Vagina (tissue), 2 donors: ENCODE data around the gene MGP. TPM values are rescaled to one million over a fixed set of nuclear protein-coding genes. Genes with fewer than 3 reads are reported as not detected.

ENCODE experiments used
- DNase-seq, 2 donors: peaks; one replicate each; pipeline ENCODE4 v3.0.0-alpha.2; 2017; ENCODE audit errors: extremely low spot score in 2 of 2
- H3K27ac ChIP-seq: fragments of 200-600 bp; sonication (generic); one replicate; pipeline ENCODE4 v1.5.1; 2019
- H3K27me3 ChIP-seq: fragments of 200-600 bp; sonication (generic); one replicate; pipeline ENCODE4 v1.5.1; 2019
- H3K36me3 ChIP-seq, 2 donors: fragments of 200-600 bp; sonication (generic); one replicate each; pipeline ENCODE4 v1.5.1; 2017 to 2019
- H3K4me1 ChIP-seq: fragments of 200-600 bp; sonication (generic); one replicate; pipeline ENCODE4 v1.5.1; 2019
- H3K4me3 ChIP-seq, 2 donors: fragments of 200-600 bp; sonication (generic); 1 replicate in 1 of 2; 2 replicates in 1 of 2; pipeline ENCODE4 v1.5.1; 2016 to 2019
- H3K9me3 ChIP-seq: fragments of 200-600 bp; sonication (generic); one replicate; pipeline ENCODE4 v1.5.1; 2019
- CTCF ChIP-seq, 3 experiments: fragments of 450-650 bp in 2 of 3; fragments of 200-600 bp in 1 of 3; sonication (generic) in 1 of 3; IDR thresholded peaks; one replicate each; pipeline ENCODE4 v1.5.1; 2017 to 2019; ENCODE audit warnings: antibody characterized with exemption in 3 of 3, mild to moderate bottlenecking in 2 of 3, moderate library complexity in 2 of 3
- POLR2A ChIP-seq, 2 donors: fragments of 450-650 bp; IDR thresholded peaks; one replicate each; pipeline ENCODE4 v1.6.1; 2017; ENCODE audit warnings: antibody characterized with exemption in 2 of 2, mild to moderate bottlenecking in 2 of 2, moderate library complexity in 2 of 2
- POLR2AphosphoS5 ChIP-seq, 2 donors: sonication (generic); formaldehyde crosslinking; IDR thresholded peaks; one replicate each; pipeline ENCODE4 v1.9.0; 2017; ENCODE audit warnings: antibody characterized with exemption in 2 of 2, mild to moderate bottlenecking in 2 of 2, low read depth in 1 of 2; ENCODE audit not compliant: insufficient read depth in 1 of 2
- intact Hi-C: fragments of 100-400 bp; cut with DNase I; formaldehyde crosslinking; loops from one replicate; pipeline ENCODE4 v1.15.1; 2023
- total RNA-seq: library from RNA; depleted of rRNA; stranded (reverse); fragments of >200 nt; gene quantifications from one replicate; pipeline ENCODE4 v1.2.3, GENCODE V29; 2016

Gene MGP
- total RNA-seq, 1 donor from 2014 or later: 1,065 TPM

- H3K27ac ChIP-seq: no peak overlapping the region
- intact Hi-C loops: loop anchor here (5.0 kb wide), 1 partner anchor 43 kb away; no protein-coding TSS in a partner anchor
Observed at GRCh38 chr12:14890701-14891100, 5.0 kb upstream of the MGP start.

GRCh38 chr12:14886271-14886670, 617 bp upstream of the MGP start:
- Histone ChIP-seq H3K27ac (peak overlapping the region; percentile 85), H3K4me3 (peak overlapping the region in 1 of 2 donors; percentile 39), H3K36me3 (peaks cover 0 to 4% of the 10 kb centered on the region in 2 donors), H3K9me3 (no peaks in the 10 kb centered on the region), H3K27me3 (no peaks in the 10 kb centered on the region), H3K4me1 (peaks cover 13% of the 10 kb centered on the region)
- intact Hi-C loops: loop anchor here (10.0 kb wide), 1 partner anchor 111 kb away; a partner anchor contains a TSS
- TF ChIP-seq POLR2AphosphoS5 (IDR thresholded peaks at IDR 0.05; ENCODE audit: insufficient read depth in 1 of 2, low read depth in 1 of 2): no peak
- no peak for TF ChIP-seq CTCF (IDR thresholded peaks at IDR 0.05)
- TF ChIP-seq POLR2A (IDR thresholded peaks at IDR 0.05): no peak
- DNase-seq: no peak

More at GRCh38 chr12:14890701-14891100, 5.0 kb upstream of the MGP start:
- peaks cover 19% of the 10 kb centered on the region for H3K4me1 ChIP-seq
- no peaks in the 10 kb centered on the region for H3K27me3 ChIP-seq
- H3K4me3 ChIP-seq: no peak overlapping the region
- no peaks in the 10 kb centered on the region for H3K36me3 ChIP-seq
- H3K9me3 ChIP-seq: no peaks in the 10 kb centered on the region
- no peak for DNase-seq
- no peak for TF ChIP-seq POLR2A (IDR thresholded peaks at IDR 0.05)
- TF ChIP-seq CTCF (IDR thresholded peaks at IDR 0.05): no peak
- TF ChIP-seq POLR2AphosphoS5 (IDR thresholded peaks at IDR 0.05; ENCODE audit: insufficient read depth in 1 of 2, low read depth in 1 of 2): no peak

- TF ChIP-seq POLR2AphosphoS5 (IDR thresholded peaks at IDR 0.05; ENCODE audit: insufficient read depth in 1 of 2, low read depth in 1 of 2): peak in 1 of 2 donors; percentile 21
- TF ChIP-seq CTCF (IDR thresholded peaks at IDR 0.05): no peak
- no peak for TF ChIP-seq POLR2A (IDR thresholded peaks at IDR 0.05)
- Histone ChIP-seq H3K4me3 (peak overlapping the region; percentile 39), H3K27ac (peak overlapping the region; percentile 85), H3K36me3 (peaks cover 0 to 5% of the 10 kb centered on the region in 2 donors), H3K9me3 (no peaks in the 10 kb centered on the region), H3K27me3 (no peaks in the 10 kb centered on the region), H3K4me1 (peaks cover 13% of the 10 kb centered on the region)
- intact Hi-C loops: loop anchor here (10.0 kb wide), 1 partner anchor 110 kb away; a partner anchor contains a TSS
- DNase-seq: no peak
Observed at GRCh38 chr12:14884458-14884878, 1.2 kb downstream of the MGP start.

GRCh38 chr12:14883686-14884085, 2.0 kb downstream of the MGP start:
- DNase-seq: no peak
- peaks cover 0 to 5% of the 10 kb centered on the region in 2 donors for H3K36me3 ChIP-seq
- H3K4me1 ChIP-seq: peaks cover 13% of the 10 kb centered on the region
- peak overlapping the region; percentile 9 to 39 for H3K4me3 ChIP-seq
- no peaks in the 10 kb centered on the region for H3K27me3 ChIP-seq
- TF ChIP-seq POLR2A (IDR thresholded peaks at IDR 0.05): no peak
- no peak for TF ChIP-seq POLR2AphosphoS5 (IDR thresholded peaks at IDR 0.05; ENCODE audit: insufficient read depth in 1 of 2, low read depth in 1 of 2)
- TF ChIP-seq CTCF (IDR thresholded peaks at IDR 0.05): no peak
- peak overlapping the region; percentile 85 for H3K27ac ChIP-seq
- H3K9me3 ChIP-seq: no peaks in the 10 kb centered on the region
- intact Hi-C loops: loop anchor here (10.0 kb wide), 1 partner anchor 109 kb away; a partner anchor contains a TSS

GRCh38 chr12:14880890-14881453, 4.7 kb downstream of the MGP start:
- no peak overlapping the region for H3K27ac ChIP-seq
- DNase-seq: no peak
- no peak overlapping the region for H3K4me3 ChIP-seq
- peaks cover 0 to 5% of the 10 kb centered on the region in 2 donors for H3K36me3 ChIP-seq
- H3K9me3 ChIP-seq: no peaks in the 10 kb centered on the region
- TF ChIP-seq POLR2AphosphoS5 (IDR thresholded peaks at IDR 0.05; ENCODE audit: insufficient read depth in 1 of 2, low read depth in 1 of 2) (no peak), POLR2A (IDR thresholded peaks at IDR 0.05) (no peak), CTCF (IDR thresholded peaks at IDR 0.05) (no peak)
- intact Hi-C loops: loop anchor here (10.0 kb wide), 1 partner anchor 106 kb away; a partner anchor contains a TSS
- H3K27me3 ChIP-seq: no peaks in the 10 kb centered on the region
- peaks cover 3% of the 10 kb centered on the region for H3K4me1 ChIP-seq
